Endothelial cell of umbilical vein (primary cell): ENCODE data around the gene LSR. TPM values are rescaled to one million over a fixed set of nuclear protein-coding genes. Genes with fewer than 3 reads are reported as not detected.

ENCODE experiments used
- BruUV-seq: library from RNA; stranded (reverse); fragments of 400-500 nt; replicated peaks from 2 replicates; lab custom pipeline; 2021; lab: Mats Ljungman, UMichigan
- CTCF ChIA-PET: fragments of 300-600, 350-600 bp; sonication (Branson Sonifier 250); formaldehyde crosslinking; loops from one replicate; lab custom pipeline; 2021; ENCODE audit warnings: antibody characterized with exemption, inconsistent platforms; lab: Charles Lee
- POLR2A ChIA-PET: fragments of 300-600, 350-600 bp; sonication (Branson Sonifier 250); formaldehyde crosslinking; loops from one replicate; lab custom pipeline; 2021; ENCODE audit warnings: antibody characterized with exemption, inconsistent platforms; lab: Charles Lee
- DNase-seq: peaks from one replicate; pipeline ENCODE4 v3.0.0-alpha.2; 2011; ENCODE audit warnings: low read depth, low spot score
- FAIRE-seq: peaks from 2 replicates; lab custom pipeline; 2011; peaks lifted over from hg19 to GRCh38; lab: Jason Lieb, UNC
- H2AFZ ChIP-seq: 2 replicates; pipeline ENCODE4 v1.6.0; 2012; ENCODE audit warnings: low read depth, low read length, control low read depth, inconsistent platforms
- H3K27ac ChIP-seq: 2 replicates; pipeline ENCODE4 v1.5.1; 2011; ENCODE audit warnings: low read depth, mild to moderate bottlenecking, control low read depth, low read length, moderate library complexity; ENCODE audit not compliant: insufficient read depth
- H3K27me3 ChIP-seq, 2 experiments: 2 replicates each; pipeline versions ENCODE4 v1.6.0 to v1.6.1; 2011; ENCODE audit warnings: low read length in 2 of 2, mixed read lengths in 1 of 2; ENCODE audit not compliant: control insufficient read depth in 2 of 2, insufficient read depth in 2 of 2
- H3K36me3 ChIP-seq, 2 experiments: 2 replicates in 1 of 2; 3 replicates in 1 of 2; pipeline ENCODE4 v1.5.1; 2011; ENCODE audit warnings: low read length in 2 of 2, mild to moderate bottlenecking in 1 of 2, moderate library complexity in 1 of 2; ENCODE audit not compliant: control insufficient read depth in 2 of 2, insufficient read depth in 2 of 2; ENCODE audit errors: extremely low read depth in 1 of 2
- H3K4me1 ChIP-seq: 3 replicates; pipeline ENCODE4 v1.5.1; 2011; ENCODE audit warnings: mild to moderate bottlenecking, low read length; ENCODE audit not compliant: control insufficient read depth, insufficient read depth; ENCODE audit errors: extremely low read depth
- H3K4me2 ChIP-seq: 2 replicates; pipeline ENCODE4 v1.6.1; 2011; ENCODE audit warnings: low read length, control low read depth, mixed read lengths; ENCODE audit not compliant: insufficient read depth
- H3K4me3 ChIP-seq, 3 experiments: fragments of 200-600 bp in 1 of 3; sonication (generic), shearing (Covaris generic) in 1 of 3; replicated peaks in 1 of 3; 2 replicates each; pipeline ENCODE4 v1.5.1; 2011 to 2016; ENCODE audit warnings: control low read depth in 3 of 3, low read length in 3 of 3, mild to moderate bottlenecking in 2 of 3, inconsistent platforms in 1 of 3, low read depth in 1 of 3, moderate library complexity in 1 of 3; ENCODE audit not compliant: insufficient read depth in 1 of 3
- H3K79me2 ChIP-seq: 2 replicates; pipeline ENCODE4 v1.6.0; 2012; ENCODE audit warnings: low read length, inconsistent platforms; ENCODE audit not compliant: control insufficient read depth, insufficient read depth
- H3K9ac ChIP-seq: replicated peaks from 2 replicates; pipeline ENCODE3; 2011; ENCODE audit warnings: low read length, control low read depth; ENCODE audit not compliant: insufficient read depth; ENCODE audit errors: extremely low read depth
- H3K9me1 ChIP-seq: replicated peaks from 3 replicates; pipeline ENCODE4 v1.6.0; 2011; ENCODE audit warnings: mild to moderate bottlenecking, low read length; ENCODE audit not compliant: control insufficient read depth, insufficient read depth; ENCODE audit errors: extremely low read depth
- H3K9me3 ChIP-seq: replicated peaks from 2 replicates; pipeline ENCODE4 v1.5.1; 2012; ENCODE audit warnings: low read length, inconsistent platforms; ENCODE audit not compliant: control insufficient read depth, insufficient read depth
- H4K20me1 ChIP-seq: replicated peaks from 2 replicates; pipeline ENCODE3; 2011; ENCODE audit warnings: mild to moderate bottlenecking, low read length; ENCODE audit not compliant: control insufficient read depth, insufficient read depth; ENCODE audit errors: extremely low read depth
- EZH2 ChIP-seq: IDR thresholded peaks from 2 replicates; pipeline ENCODE4 v1.6.1; 2012; ENCODE audit warnings: borderline replicate concordance, low read depth, mild to moderate bottlenecking, moderate library complexity, low read length, inconsistent platforms; ENCODE audit not compliant: severe bottlenecking
- FOS ChIP-seq: IDR thresholded peaks from 2 replicates; pipeline ENCODE4 v1.6.1; 2011; ENCODE audit warnings: mild to moderate bottlenecking, low read length, moderate library complexity, borderline replicate concordance; ENCODE audit not compliant: insufficient read depth
- GATA2 ChIP-seq: IDR thresholded peaks from 2 replicates; pipeline ENCODE4 v1.7.0; 2011; ENCODE audit warnings: low read depth, mild to moderate bottlenecking, moderate library complexity, mixed read lengths, low read length; ENCODE audit not compliant: insufficient read length, insufficient read depth
- JUN ChIP-seq: IDR thresholded peaks from 2 replicates; pipeline ENCODE4 v1.6.1; 2011; ENCODE audit warnings: borderline replicate concordance, low read depth; ENCODE audit not compliant: insufficient read length, insufficient read depth
- MYC ChIP-seq: IDR thresholded peaks from one replicate; pipeline ENCODE4 v1.6.1; 2011; ENCODE audit warnings: mild to moderate bottlenecking, low read depth, low read length
- POLR2A ChIP-seq: IDR thresholded peaks from 2 replicates; pipeline ENCODE4 v1.6.1; 2012; ENCODE audit warnings: low read depth, mild to moderate bottlenecking, control low read depth, low read length
- POLR2AphosphoS5 ChIP-seq: IDR thresholded peaks from 2 replicates; pipeline ENCODE4 v1.6.1; 2012; ENCODE audit warnings: low read depth, mild to moderate bottlenecking, control low read depth, low read length, moderate library complexity; ENCODE audit not compliant: insufficient read depth
- dilution Hi-C: fragments of 300-500 bp; cut with MboI; formaldehyde crosslinking; loops from one replicate; pipeline ENCODE4 v1.15.0; 2019; ENCODE audit warnings: low sequenced_read_pairs; ENCODE audit not compliant: extremely low pct_ligation_motif_present
- intact Hi-C: fragments of 100-400 bp; cut with micrococcal nuclease; formaldehyde crosslinking; loops from one replicate; pipeline ENCODE4 v1.10.0; 2022
- polyA plus RNA-seq, 4 experiments: library from polyadenylated mRNA; depleted of rRNA in 3 of 4; stranded (reverse) in 3 of 4; unstranded in 1 of 4; fragments of >200 nt; gene quantifications; 2 replicates each; pipeline versions ENCODE4 v1.2.1 to v1.2.3, GENCODE V29; 2011 to 2012; ENCODE audit warnings: missing spikeins in 1 of 4
- total RNA-seq: library from RNA; stranded (reverse); gene quantifications from 2 replicates; pipeline ENCODE4 v1.2.3, GENCODE V29; 2021
- TF ChIP-seq, protein P1 (sequence below): IDR thresholded peaks from 2 replicates; pipeline ENCODE4 v1.6.1; 2011; ENCODE audit not compliant: insufficient read depth, insufficient read length
- TF ChIP-seq, protein P2 (sequence below), 2 donors: IDR thresholded peaks; 1 replicate in 1 of 2; 2 replicates in 1 of 2; pipeline ENCODE4 v1.5.1; 2011; ENCODE audit warnings: low read length in 2 of 2, mild to moderate bottlenecking in 2 of 2, moderate library complexity in 2 of 2, control low read depth in 1 of 2, inconsistent platforms in 1 of 2, low read depth in 1 of 2; ENCODE audit not compliant: insufficient read depth in 1 of 2; ENCODE audit errors: extremely low read depth in 1 of 2

The LSR gene
- total and polyA plus RNA-seq, 2 donors (not counting 3 experiments of a cell fraction or from before 2014, with no cell fraction given) = 0.76 to 1.0 TPM

DNA sequence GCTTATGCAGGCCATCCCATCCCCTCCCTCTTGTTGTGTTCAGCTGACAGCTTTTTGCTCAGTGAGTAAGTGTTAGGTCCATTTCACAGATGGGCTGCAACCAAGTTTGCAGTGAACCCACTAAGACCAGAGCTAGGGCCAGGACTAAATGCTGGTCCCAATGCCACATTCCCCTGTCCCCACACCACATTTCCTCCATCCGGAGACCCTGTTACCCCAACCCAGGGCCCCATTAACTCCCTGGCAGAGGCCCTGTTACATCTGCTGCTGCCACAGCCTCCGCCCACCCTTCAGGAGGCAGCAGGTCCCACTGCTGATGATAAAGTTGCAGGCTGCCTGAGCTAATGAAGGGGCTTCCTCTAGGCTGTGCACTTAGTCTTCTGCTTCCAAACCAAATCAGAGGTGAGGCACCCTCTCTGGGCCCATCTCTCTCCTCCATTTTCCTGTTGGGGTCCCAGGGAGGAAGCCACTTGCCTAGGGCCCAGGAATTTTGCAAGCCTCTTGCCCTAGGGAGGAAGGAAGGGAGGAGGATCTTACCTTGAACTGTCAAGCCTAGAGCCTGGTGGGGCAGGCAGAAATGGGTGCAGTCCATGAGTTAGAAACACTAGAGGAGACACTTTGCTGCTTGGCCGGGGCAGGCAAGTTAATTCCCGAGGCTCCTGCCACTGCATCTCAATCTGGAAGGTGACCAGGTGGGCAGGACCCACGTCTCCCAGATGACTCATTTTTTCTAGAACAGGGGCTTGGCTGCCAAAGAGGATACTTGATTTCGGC, 16.5 kb downstream of the LSR start:
- no peak for FAIRE-seq
- CTCF ChIA-PET = interaction anchor here (1.6 kb wide), 1 partner anchor 124 kb away, joined by 4 read pairs; no protein-coding TSS in a partner anchor
- POLR2A ChIA-PET = no interaction called here

More for the DNA sequence above, 16.5 kb downstream of the LSR start:
- H3K79me2 ChIP-seq = peaks cover 3% of the 10 kb centered on the region
- no peak overlapping the region for H3K9ac ChIP-seq
- no peak overlapping the region for H3K4me2 ChIP-seq
- H3K36me3 ChIP-seq = no peaks in the 10 kb centered on the region
- intact Hi-C loops = loop anchor here (5.0 to 10.0 kb wide), 2 partner anchors 53 to 231 kb away; partner anchors contain the start of gene SCN1B
- H2AFZ ChIP-seq = no peak overlapping the region
- BruUV-seq = no TSS peak
- dilution Hi-C loops = no loop called here
- no peak overlapping the region for H3K27ac ChIP-seq
- H3K4me1 ChIP-seq = peaks cover 4% of the 10 kb centered on the region
- no peaks in the 10 kb centered on the region for H3K27me3 ChIP-seq
- TF ChIP-seq, protein P1, sequence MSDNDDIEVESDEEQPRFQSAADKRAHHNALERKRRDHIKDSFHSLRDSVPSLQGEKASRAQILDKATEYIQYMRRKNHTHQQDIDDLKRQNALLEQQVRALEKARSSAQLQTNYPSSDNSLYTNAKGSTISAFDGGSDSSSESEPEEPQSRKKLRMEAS = no peak
- TF ChIP-seq POLR2AphosphoS5 = no peak
- no peak for TF ChIP-seq FOS
- TF ChIP-seq JUN = no peak
- no peak for TF ChIP-seq EZH2
- no peak for TF ChIP-seq GATA2
- TF ChIP-seq MYC = no peak
- TF ChIP-seq, protein P2, sequence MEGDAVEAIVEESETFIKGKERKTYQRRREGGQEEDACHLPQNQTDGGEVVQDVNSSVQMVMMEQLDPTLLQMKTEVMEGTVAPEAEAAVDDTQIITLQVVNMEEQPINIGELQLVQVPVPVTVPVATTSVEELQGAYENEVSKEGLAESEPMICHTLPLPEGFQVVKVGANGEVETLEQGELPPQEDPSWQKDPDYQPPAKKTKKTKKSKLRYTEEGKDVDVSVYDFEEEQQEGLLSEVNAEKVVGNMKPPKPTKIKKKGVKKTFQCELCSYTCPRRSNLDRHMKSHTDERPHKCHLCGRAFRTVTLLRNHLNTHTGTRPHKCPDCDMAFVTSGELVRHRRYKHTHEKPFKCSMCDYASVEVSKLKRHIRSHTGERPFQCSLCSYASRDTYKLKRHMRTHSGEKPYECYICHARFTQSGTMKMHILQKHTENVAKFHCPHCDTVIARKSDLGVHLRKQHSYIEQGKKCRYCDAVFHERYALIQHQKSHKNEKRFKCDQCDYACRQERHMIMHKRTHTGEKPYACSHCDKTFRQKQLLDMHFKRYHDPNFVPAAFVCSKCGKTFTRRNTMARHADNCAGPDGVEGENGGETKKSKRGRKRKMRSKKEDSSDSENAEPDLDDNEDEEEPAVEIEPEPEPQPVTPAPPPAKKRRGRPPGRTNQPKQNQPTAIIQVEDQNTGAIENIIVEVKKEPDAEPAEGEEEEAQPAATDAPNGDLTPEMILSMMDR (IDR thresholded peaks at IDR 0.05; ENCODE audit: extremely low read depth in 1 of 2, insufficient read depth in 1 of 2, low read depth in 1 of 2, low read length in 2 of 2) = no peak
- TF ChIP-seq POLR2A = no peak
- no peak overlapping the region for H3K4me3 ChIP-seq
- H3K9me1 ChIP-seq = no peaks in the 10 kb centered on the region
- no peak for DNase-seq
- H4K20me1 ChIP-seq = no peaks in the 10 kb centered on the region
- no peaks in the 10 kb centered on the region for H3K9me3 ChIP-seq
